Stimulated activated CD8-positive, alpha-beta memory T cell treated with anti-CD3 and anti-CD28 coated beads, Interleukin-12 subunit alpha, Interleukin-12 subunit beta, amount 100 ng/mL, for 24 hours (primary cell): ENCODE results near the gene PANK3.
"Not testable (repeated sequence)": the region's sequence is repeated elsewhere in the genome, so short reads cannot be mapped to it uniquely, and the experiment has no call there.

ENCODE experiments used
- DNase-seq: peaks from one replicate; pipeline ENCODE4 v3.0.0-alpha.2; 2020; ENCODE audit errors: extremely low read depth

Gene PANK3

DNA sequence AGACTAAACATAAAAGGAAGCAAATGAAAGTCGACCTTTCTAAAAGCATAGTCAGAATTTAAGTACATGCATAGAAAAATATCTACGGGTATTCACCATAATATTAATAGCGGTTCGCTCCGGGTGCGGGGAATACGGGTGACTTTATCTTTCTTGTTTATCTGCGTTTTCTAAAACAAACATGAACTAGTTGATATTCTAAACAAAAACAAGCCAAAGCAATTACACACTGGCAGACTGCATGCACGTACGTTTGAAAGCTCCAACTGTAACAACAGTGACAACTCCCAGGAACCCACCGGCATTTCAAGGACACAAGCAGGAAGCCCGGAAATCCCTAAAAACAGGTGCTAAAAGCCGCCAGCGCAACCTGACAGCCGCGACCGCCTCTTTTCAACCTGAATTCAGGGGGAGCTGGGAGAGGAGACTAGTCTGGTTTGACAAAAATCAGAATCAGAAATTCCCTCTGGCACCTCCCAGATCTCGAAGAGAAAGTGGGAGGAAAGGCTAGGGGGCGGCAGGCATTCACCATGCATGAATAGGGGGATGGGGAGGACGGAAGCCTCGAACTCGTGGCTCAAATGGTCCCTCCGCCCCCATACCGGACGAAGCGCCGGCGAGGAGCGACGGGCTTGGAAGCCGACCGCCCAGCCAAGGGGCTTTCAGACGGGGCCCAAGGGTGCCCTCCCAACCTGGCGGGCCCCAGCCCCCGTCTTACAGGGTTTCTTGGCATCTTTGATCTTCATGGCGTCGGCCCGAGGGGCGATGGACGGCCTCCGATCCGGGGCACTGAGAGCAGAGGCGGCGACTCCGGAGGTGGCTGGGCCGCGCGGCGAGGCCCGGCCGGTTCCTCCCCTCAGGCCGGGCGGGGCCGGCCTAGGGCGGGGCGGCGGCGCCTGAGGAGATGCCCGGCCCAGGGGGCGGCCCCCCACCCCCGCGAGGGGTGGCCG is at the start of gene PANK3:
TSS of gene PANK3 (minus strand) at position 831 of the 950 bp plus-strand sequence. CDS start at position 746, 85 bp downstream.
- DNase-seq, result no peak

DNA sequence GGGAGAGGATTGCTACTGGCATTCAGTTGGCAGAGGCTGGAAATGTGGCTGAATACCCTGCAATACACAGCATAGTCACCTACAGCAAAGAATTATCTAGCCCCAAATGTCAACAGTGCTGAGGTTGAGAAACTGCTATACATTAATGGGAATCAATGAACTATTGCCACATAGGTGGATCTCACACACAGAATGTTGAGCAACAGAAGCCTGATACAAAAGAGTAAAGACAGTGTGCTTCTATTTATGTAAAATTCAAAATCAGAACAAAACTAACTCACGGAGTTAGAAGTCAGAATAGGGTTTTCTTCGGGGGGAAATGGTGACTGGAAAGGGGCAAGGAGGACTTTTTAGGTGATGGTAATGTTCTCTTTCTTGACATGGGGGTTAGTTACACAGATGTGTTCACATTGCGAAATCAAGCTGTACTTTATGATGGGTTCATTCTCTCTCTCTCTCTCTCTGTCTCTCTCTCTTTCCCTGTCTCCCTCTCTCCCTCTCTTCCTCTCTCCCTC is 45.7 kb upstream of the PANK3 start:
- DNase-seq, result no peak

DNA sequence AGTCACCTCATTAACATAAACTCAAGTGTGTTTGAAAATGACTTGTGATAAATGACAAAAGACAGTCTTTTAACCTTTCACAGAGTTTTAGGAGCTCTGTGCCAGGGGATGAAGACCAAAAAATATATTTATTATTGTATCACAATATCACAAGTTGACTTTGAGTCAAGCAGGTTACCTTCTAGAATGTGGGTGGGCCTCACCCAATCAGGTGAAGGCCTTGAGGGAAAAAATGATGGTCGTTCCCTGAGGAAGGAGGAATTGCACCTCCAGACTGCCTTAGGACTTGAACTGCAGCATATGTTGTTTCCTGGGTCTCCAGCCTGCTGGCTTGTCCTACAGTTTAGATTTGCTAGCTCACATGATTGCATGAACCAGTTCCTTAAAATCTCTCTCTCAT is 41.6 kb upstream of the PANK3 start:
- DNase-seq, result no peak

DNA sequence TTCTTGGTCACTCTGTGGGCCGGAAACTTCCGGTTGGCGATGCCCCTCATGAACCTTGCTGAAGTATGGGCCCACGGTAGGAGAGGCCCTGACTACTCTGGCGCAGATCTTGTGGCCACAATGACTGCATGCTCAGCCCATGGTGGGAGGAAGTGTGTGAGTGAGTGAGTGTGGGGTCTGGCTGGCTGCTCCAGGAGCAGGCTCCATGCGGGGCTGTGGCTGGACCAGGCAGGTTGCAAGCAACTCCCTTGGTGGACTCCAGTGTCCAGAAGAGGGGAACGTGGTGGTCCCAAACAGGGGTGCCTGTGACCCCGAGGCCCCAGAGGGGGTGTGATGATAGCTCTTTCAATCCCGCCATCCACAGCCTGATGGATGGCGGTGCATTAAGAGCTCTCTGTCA is 35.5 kb upstream of the PANK3 start:
- no peak for DNase-seq

DNA sequence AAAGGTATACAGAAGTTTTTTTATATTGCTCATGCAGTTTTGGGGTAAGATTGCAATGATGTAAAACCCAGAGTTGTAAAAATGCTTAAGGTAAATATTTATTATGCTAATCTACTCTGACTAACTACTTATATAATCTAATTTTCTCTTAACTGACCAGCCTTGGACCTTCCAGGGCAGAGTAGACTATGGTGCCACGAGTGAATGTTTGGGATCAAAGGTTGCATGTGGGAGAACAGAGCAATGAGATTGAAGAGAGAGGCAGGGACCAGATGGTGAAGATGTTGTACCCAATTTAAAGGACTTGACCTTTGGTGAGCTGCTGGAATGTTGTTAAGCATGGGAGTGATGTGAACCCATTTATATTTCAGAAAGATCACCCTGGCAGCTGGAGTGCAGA is 34.8 kb upstream of the PANK3 start:
- no peak for DNase-seq

DNA sequence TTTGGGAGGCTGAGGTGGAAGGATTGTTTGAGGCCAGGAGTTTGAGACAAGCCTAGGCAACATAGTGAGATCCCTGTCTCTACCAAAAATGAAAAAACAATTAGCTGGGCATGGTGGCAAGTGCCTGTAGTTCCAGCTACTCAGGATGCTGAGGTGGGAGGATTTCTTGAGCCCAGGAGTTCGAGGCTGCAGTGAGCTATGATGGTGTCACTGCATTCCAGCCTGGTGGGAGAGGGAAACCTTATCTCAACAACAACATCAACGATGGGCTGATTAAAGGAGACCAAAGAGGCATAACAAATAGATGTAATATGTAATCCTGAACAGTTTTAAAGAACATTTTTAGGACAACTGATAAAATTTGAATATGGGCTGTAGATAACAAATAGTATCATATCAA is 34.2 kb upstream of the PANK3 start:
- DNase-seq, result no peak

DNA sequence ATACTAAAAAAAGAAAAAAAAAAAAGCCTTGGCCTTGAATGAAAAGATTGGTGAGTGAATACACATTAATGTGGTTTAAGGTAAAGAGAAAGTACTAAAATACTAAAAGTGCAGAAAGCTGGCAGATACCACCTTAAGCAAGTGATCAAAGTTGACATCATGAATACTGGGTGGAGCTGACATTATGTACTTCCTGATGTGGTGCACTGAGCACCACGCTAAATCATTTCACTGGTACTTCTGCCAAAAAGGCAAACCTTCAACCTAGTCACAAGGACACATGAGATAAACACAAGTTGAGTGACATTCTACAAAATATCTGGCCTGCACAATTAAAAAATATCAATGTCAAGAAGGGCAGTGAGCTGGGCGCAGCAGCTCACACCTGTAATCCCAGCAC is 33.8 kb upstream of the PANK3 start:
- no peak for DNase-seq

DNA sequence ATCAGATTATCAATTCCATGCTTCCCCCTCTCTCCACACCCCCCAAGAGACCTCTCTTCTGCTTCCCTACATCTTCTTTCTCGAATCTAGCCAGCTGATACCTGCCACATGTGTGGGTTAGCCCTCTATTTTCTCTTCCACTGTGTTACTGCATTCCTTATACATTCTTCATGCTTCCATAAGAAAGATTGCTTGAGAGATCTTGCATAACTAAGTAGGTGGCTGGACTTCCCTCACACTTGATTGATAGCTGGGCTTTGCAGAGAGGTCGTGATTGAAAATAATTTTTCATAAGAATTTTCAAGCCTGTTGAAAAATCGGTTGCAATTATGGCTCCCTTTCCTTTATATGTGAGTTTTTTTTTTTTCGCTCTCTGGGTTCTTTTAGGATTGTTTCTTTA is 33.0 kb upstream of the PANK3 start:
- no peak for DNase-seq

DNA sequence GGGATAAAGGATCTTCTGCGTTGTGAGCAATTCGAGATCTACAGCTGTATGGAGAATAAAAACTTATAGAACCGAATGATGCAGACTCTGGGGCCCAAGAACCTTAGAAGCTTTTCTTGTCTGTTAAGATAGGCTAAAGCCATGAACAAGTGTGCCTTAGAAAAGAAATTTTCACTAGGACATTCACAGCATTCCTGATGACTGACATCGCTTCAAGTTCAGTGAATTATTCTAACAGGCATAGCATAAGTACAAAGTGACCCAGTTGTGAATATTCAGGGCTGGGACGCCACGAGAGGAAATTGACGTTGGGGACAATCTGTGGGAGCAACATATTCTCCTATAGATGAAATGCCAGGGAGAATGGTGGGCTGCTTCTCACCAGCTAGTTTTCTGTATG is 32.0 kb upstream of the PANK3 start:
- no peak for DNase-seq

DNA sequence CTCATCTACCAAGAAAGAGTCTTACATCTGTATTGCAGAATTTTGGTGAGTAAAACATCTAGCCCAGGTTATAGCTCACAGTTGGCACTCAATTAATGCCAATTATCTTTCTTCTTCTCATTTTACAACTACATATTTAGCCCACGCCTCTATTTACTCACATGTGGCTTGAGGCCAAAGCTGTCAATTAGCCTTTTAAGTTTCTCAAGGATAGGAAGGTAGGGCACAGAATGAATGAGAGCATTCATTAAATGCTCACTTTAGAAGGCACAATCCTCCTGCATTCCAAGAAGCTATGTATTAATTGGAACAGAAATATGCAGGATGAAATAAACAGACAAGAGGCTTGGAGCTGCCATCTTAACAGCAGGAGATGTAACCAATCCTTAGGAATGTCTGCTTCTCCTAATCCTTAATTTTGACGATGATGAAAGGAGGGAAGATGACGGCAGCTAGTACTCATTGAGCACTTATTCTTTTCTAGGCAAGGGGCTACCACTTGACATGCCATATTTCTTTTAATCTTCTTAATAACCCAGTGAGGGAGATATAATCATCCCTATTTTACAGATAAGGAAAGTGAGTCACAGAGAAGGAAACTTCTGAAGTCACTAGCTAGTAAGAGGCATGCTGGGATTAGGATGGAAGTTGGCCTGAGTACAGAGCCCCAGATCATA is 30.8 kb upstream of the PANK3 start:
- no peak for DNase-seq

DNA sequence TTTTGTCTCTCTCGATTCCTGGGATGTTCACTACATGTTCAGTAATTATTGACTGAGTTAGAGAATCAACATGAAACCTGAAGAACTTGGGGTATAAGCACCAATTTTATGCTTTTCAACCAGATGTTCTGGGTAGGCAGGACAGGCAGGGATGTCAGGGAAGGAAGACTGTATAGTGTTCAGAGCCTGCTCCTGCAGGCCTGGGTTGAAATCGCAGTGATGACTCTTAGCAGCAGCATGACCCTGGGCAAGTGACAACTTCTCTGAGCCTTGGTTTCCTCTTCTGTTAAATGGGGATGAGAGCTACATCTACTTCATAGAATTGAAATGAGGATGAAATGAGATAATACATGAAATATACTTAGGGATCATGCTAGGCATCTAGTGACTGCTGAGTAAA is 29.7 kb upstream of the PANK3 start:
- DNase-seq, result no peak

DNA sequence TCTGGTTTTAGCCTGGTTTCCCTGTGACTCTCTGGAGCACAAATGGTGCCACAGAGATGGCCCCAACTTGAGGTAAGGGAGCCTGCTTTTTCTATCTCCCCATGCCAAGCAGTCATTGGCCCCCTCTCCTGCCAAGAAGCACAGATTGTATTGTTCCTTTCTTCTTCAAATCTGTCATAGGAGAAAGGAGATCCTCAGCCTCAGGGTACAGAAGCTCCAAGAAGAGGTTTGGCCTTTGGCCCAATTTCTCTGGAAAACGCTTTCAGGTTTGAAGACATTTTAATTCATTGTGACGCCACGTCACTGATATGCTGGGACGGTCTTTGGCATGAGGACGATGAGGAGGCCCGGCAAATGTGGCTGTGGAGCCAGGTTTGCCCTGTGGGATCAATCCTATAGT is 29.2 kb upstream of the PANK3 start:
- no peak for DNase-seq

DNA sequence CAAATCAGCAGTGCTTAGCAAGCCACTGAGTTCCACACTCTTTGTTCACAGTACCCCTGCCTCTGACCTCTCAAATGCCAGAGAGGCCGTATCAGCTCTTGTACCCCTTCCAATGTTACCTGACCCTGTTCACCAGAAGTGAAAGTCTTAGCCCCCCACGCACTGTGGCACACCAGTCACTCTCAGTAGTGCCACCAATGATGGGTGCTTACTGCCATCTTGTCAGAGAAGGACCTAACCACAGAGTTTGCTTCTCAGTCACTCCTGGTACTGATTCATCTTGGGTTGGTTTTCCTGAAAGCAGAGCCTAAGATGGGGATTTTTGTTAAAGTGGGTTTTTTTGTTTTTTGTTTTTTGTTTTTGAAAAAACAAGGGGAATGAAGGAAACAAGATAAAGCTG is 28.8 kb upstream of the PANK3 start:
- DNase-seq, result no peak

DNA sequence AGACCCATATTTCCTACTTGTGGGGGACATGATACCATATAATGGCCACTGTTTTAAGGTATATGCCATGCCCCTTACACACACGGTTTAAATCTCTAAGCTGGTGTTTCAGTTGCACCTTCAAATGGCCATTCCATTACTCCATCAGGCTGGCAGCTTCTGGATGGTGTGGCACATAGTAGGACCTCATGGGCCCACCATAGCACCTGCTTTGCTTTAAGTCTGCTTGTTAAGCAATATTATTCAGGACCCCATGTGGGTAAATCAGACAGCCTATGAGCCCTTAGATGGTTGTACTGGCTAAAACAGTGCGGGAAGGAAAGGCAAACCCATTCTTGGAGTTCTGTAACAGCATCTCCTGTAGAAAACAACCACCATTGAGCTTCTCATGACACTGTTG is 27.4 kb upstream of the PANK3 start:
- DNase-seq, result no peak

DNA sequence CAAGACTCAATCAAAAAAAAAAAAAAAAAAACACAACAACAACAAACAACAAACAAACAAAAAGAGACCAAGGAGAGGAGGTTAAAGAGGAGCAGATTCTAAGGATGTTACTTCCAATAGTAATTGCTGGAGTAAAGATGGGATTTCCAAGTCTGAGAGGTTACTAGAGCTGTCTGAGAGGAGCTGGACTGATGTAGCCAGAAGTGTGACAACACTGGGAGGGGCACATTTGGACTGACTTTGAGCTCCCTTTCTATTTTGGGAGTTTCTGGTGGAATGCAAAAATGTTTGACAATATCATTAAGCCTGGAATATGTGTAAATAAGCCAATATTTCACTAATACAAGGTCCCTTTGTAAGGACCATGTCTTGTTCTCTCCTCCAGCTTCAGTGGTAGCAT is 25.3 kb upstream of the PANK3 start:
- DNase-seq, result no peak

DNA sequence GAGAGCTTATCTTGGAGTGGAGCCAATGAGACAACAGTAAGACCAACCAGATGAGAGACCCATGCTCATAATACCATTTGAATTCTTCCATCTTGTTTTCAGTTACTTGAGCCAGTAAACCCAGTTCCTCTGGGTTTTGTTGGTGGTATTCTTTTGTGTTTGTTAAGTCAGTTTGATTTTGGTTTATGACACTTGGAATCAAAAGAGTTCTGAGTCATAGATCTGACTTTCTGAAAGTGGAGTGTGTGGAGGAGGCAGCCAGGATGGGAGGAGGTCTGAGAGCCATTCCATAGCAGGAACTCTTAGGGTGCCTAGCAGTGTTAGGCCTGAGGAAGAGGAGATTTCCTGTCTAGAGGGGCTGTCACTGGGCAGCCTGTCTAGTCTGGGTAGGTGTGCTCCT is 24.6 kb upstream of the PANK3 start:
- no peak for DNase-seq

DNA sequence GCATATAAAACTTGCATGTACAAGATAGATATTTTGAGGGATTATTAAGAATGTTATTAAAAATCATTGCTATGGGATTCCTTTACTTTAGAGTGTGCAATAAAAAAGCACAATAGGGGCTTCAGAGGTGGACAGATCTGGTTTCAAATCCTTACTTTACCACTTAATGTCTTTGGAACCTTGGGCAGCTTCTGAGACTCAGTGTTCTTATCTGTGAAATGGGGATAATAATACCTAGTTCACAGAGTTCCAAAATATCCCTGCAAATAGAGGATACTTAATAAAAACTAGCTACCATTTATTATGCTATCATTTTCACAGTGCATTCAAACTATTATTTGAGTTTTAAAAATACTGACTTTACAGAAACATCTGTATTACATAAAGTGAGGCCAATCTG is 23.3 kb upstream of the PANK3 start:
- DNase-seq, result no peak

DNA sequence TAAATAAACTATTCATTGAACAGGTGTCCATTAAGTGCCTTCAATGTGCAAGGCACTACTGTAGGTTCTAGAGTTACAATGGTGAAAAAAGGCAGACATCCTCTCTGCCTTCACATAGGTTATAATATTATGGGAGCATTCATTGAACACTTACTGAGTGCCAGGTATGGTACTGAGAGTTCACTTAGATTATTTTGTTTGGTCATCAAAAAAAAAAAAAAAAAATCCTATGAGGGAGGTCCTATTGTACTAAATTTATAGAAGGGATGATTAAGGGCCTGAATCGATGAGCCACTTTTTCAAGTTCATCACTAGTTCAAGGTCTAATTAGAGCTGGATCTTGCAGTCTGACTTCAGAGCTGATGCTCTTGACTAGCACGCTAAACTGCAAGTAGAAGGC is 22.8 kb upstream of the PANK3 start:
- no peak for DNase-seq

DNA sequence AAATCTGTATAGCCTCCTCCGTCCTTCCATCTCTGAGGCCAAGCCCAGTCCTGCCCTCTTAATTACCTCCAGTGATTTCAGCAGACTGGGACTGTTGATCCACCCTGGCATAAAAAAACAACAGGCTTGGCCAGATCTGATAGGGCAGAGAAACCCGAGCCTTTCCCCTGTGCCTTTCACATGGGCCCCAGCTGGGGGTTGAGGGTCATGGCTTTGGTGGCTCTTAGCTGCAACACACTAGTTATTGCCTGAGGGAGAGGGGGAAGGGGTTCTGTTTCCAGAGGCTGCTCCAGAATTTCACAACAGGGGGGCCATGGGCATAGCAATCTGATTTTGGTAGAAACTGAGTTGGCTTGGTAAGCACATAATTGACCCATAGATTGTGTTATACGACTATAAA is 21.2 kb upstream of the PANK3 start:
- no peak for DNase-seq

DNA sequence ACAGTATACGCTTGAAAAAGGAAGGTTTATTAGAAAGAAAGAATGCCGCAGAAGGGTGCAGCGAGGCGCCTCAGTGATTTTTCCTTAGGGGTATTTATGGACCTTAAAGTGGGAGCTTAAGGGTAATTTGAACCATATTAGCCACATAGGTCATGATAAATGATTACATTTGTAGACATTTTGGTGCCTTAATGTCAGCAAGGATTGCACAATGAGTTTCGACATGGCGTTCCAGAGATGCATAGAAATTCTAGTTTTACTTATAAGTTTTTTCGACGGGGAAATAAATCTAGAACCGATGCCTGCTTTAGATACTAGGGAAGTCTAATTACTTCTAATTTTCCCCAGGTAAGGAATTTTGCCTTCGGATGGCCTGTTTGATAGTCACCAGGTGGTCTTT is 20.7 kb upstream of the PANK3 start:
- DNase-seq, result no peak

DNA sequence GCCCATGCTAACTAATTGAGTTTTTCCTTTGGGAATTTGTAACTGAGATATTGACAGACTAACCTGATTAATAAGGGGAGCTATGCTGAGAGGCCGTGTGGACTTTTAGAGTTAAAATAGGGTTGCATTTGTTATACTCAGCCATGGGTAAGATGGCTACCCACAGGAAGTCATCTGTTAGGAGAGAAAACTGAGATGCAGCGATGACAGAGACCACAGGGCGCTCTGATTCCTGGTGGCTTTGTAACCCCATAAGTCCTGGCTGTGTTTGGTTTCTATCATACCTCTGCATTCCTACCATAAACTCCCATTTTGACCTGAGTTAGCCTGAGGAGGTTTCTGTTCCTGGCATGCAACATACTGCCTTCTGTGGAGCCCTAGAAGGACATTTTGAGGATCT is 19.5 kb upstream of the PANK3 start:
- no peak for DNase-seq

DNA sequence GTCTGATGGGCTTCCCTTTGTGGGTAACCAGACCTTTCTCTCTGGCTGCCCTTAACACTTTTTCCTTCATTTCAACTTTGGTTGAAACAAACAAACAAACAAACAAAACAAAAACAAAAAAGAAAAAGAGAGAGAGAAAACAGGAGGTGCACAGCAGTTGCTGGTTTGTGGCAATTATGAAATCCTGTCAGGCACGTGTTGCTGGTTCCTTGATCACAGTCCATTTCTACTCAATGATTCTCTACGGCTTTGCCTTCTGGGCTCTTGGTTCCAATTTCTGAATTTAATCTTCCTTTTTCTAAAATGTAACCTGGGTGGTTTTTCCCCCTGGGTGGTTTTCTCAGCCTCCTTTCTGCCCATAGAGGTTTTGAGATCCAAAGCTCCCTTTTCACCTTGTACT is 17.8 kb upstream of the PANK3 start:
- no peak for DNase-seq

DNA sequence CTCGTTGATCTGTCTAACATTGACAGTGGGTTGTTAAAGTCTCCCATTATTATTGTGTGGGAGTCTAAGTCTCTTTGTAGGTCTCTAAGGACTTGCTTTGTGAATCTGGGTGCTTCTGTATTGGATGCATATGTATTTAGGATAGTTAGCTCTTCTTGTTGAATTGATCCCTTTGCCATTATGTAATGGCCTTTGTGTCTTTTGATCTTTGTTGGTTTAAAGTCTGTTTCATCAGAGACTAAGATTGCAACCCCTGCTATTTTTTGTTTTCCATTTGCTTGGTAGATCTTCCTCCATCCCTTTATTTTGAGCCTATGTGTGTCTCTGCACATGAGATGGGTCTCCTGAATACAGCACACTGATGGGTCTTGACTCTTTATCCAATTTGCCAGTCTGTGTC is 17.0 kb upstream of the PANK3 start:
- DNase-seq, result not testable (repeated sequence)
